Superior temporal gyrus (tissue), 1 donor: ENCODE data around the gene ENGASE.
A peak's percentile ranks its signal among the peaks of the same experiment; 100 is the strongest.

Experiments
- DNase-seq: peaks from one replicate; pipeline ENCODE4 v3.0.0-alpha.2; 2016; ENCODE audit errors: extremely low spot score

ENGASE gene

DNA sequence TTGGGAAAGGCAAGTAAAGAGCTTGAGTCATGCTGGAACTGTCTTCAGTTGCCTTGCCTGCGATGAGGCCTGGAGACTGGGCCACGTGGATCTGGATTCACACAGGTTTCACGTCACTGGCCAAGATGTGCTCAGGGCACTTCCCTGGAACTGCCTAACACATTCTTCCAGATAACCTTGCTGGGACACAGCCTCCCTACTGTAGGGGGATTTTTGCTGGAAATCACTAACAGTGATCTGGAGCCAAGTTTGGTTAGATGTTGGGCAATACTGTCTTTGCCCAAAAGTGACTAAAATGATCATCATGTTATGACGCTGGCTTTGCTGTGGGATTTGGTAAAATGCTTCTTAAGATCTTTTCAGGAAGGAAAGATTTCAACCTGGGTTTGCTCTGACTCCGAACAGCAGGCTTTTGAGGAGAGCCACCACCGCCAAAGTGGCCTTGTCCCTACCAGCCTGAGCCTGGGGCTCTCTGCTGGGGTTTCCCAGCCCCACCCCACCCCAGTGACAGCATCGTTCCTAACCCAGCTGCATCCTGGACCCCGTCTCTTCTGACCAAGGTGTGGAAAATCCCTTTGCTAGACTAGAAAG lies 36.0 kb upstream of the ENGASE start:
- no peak for DNase-seq

DNA sequence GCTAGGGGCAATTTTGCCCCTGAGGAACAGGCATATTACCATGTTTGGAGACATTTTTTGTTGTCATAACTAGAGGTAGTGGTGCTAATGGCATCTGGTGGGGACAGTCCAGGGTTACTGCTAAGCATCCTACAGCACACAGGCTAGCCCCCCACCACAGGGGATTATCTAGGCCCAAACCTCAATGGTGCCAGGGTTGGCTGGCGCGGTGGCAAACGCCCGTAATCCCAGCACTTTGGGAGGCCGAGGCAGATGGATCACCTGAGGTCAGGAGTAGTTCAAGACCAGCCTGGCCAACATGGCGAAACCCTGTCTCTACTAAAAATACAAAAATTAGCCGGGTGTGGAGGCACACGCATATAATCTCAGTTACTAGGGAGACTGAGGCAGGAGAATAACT lies 35.5 kb upstream of the ENGASE start:
- DNase-seq: no peak

DNA sequence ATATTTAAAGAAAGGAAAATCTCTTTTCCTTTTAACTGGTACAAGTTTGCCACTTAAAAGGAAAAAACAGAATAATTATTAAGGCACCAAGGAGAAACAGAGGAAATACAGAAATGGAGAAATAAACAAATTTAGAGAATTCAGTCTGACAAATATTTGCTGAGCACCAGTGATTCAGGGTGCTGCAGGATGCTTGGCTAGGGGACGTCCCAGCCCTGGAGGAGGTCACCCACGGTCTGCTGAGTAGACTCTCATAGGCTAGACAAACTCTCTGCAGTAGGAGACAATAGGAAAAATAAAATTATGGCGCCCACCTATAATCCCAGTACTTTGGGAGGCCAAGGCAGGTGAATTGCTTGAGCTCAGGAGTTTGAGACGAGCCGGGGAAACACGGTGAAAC lies 34.7 kb upstream of the ENGASE start:
- no peak for DNase-seq

DNA sequence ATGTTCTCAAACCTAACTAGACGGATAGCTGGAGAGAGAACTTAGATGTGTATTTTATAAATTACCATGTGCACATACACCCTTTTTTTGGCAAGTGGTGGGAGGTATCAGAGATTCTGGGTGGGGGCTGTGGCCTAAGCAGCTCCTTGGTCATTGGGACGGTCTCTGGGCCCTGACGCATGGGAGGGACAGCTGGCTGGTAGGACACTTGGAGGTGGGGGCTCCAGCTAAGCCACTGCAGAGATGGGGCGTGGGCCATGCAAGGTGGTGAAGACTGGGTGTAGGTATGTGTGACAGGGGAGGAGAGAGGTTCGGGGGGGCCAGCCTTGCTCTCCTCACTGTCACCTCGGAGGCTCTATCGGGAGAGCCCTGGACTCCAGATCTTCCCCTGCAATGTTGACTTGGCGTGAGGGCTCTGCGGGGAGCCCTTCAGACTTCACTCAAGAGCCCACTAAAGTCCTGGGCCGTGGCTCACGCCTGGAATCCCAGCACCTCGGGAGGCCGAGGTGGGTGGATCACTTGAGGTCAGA lies 33.5 kb upstream of the ENGASE start:
- no peak for DNase-seq

DNA sequence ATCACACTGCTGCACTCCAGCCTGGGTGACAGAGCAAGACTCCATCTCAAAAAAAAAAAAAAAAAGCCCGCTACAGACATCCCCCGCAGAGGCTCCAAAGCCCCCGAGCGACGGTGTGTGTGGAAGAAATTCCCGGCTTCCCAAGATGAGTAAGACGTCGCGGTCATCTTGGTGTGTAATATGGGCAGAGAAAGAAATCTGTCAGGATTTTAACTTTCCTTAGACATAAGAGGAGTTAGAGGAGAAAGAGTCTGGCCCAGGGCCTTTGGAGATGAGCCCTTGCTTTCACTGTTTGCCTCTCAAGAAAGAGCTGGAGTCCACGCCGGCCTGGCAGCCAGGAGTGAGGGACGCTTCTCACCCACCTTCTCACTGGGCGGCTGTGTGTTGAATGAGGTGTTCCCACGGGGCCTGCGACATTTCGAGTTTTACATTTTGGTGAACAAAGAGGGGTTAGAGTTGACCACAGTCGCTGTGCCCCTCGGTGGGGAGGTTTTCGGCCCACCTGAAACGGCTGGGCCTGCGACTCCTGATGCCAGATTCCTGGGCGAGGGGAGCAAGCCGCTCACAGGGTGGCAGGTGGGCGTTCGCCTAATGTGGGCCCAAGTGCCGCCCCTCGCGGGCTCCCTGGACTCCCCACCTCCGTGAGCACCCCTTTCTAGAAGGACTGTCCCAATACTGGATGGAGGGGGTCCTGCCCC lies 32.8 kb upstream of the ENGASE start:
- DNase-seq: no peak

DNA sequence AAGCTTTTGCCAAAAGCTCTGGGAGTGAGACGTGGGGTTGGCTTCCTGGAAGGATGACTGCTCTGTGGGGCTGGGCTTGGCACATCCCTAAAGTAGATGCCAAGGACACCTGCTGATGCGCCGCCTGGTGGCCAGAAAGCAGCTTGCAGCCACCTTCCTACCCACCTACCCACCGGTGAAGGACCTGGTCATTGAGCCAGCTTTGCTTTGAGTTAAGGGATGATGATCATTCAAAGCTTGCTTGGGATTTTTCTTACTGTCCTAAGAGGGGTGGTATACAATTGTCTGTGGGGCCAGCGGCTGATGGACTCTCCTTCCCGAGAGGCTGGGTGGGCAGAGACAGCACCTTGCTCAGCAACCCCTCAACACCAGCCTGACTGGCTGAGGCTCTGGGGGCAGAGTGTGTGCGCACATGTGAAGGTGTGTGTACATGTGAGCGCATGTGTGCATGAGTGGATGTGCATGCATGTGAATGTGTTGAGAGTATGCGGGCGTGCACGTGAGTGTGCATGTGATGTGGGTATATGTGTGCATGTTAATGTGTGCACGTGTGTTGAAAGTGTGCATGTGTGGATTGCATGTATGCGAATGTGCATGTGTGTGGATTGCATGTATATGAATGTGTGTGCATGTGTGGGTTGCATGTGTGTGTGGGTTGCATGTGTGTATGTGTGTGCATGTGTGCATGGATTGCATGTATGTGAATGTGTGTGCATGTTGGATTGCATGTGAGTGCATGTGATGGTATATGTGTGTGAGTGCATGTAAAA lies 32.0 kb upstream of the ENGASE start:
- DNase-seq: peak; percentile 30

DNA sequence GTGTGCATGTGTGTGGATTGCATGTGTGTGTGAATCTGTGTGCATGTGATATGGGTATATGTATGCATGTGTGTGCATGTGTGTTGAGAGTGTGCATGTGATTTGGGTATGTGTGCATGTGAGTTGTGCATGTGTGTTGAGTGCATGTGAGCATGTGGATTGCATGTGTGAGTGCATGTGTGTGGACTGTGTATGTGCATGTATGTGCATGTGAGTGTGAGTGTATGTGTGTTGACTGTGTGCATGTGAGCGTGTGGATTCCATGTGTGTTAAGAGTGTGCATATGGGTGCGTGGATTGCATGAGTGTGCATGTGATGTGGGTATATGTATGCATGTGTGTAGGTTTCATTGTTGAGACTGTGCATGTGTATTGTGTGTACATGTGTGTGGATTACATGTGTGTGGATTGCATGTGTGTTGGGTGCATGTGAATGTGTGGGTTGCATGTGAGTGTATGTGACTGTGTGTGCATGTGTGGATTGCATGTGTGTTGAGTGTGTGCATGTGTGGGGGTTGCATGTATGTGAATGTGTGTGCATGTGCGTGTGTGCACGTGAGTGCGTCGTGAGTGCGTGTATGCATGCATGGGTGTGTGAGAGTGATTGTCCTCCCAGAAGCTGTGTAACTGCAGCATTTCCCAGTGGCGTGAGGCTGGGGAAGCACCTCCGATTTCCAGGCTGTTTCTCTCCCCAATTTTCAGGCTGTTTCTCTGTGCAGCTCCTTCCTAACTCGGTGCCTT lies 31.3 kb upstream of the ENGASE start:
- DNase-seq: no peak

DNA sequence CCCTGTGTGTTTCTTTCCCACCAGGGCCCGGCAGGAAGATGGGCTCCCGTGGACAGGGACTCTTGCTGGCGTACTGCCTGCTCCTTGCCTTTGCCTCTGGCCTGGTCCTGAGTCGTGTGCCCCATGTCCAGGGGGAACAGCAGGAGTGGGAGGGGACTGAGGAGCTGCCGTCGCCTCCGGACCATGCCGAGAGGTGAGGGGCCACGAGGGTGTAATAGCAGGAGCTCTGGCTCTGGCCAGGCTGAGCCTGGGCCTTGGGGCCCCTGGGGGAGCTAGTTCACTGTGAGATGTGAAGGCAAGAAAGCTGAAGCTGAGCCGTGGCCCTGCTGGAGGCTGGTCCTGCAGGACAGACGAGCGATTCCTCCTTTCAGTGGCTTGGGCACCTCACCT lies 30.7 kb upstream of the ENGASE start:
- DNase-seq: no peak

DNA sequence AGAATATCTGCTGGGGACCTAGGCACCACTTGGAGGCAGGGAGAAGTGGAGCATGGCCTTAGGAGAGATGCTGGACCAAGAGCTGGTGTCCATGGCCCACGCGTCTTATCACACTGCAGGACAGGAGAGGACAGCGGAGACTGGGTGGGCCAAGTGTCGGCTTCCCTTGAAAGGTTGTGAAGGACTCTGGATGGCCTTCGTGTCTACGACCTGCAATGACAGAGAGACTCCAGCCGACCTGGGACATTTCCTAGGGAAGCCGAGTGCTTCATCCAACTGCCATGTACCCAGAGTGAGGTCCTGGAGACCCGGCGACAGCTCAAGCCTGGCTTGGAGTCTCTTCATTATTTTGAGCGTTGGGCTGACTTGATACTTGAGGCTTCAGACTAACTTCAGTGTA lies 30.2 kb upstream of the ENGASE start:
- no peak for DNase-seq

DNA sequence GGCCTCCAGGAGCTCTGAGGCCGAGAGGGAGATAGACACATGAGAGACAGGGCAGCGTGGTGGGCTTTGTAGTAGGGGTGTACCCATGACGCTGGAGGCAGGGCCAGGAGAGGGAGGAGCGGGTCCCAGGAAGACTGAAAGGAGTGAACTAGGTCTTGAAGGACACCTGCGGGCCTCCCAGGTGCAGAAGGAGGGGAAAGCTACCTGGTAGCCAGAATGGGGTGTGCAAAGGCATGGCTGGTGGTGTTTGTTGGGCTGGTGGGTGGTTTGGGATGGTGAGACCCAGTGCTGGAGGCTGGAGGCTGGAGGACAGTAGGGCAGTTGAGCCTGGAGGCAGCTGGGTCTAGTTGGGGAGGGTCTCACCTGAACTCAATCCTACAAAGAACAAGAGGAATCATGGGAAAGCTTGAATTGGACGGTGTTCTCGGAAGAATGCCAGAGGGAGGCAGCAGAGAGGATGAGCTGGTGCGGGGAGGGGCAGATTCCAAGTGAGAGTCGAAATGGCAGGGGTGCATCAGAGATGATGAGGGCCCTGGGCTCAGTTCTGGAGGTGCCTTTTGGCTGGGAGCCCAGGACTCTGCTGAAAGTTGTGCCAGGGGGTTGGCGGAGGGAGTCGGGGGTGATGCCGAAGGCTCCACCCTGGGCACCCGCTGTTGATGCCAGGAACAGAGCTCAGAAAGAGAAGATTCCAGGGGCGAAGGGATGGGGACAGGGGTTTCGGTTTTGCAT lies 29.5 kb upstream of the ENGASE start:
- no peak for DNase-seq

DNA sequence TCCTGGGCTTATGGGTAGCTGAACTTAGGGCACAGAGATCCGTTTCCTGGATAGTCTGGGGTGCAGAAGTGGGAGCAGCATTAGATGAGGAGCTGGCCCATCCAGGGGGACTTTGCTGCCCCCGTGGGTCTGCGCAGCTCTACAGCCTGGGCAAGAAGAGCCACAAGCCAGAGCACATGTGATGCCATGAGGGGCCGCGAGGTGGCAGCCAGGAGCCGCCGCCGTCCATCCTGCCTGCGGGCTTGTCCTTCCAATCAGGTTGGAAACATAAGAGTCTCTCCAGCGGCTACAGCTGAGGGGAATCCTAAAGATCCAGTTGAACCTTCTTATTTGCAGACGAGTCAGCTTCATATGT lies 28.8 kb upstream of the ENGASE start:
- peak; percentile 80 for DNase-seq

DNA sequence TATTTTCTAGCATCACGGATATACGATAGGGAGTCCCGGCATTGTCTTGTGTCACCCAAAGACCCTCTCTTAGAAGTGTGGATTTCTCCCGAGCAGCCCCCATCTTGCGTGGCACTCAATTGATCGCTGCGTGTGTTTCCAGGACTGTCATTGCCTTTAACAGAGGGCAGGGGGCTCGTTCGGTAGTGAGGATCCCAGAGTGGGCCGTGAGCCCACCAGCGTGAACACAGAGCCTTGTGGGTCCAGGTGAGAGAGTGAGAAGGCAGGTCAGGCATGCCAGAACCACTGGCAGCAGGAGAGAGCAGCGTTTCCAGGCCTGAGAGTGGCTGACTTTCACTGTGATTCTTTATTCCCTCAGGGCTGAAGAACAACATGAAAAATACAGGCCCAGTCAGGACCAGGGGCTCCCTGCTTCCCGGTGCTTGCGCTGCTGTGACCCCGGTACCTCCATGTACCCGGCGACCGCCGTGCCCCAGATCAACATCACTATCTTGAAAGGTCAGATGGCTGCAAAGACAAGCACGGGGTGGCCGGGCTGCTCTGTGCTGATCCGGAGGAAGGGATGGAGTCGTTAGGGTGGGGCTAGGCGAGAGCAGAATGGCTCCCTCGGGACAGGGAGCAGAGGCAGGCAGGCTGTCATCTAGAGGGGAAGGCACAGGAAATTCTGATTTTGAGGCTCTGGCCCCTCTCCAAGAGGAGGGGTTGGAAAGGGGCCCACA lies 28.3 kb upstream of the ENGASE start:
- DNase-seq: no peak

DNA sequence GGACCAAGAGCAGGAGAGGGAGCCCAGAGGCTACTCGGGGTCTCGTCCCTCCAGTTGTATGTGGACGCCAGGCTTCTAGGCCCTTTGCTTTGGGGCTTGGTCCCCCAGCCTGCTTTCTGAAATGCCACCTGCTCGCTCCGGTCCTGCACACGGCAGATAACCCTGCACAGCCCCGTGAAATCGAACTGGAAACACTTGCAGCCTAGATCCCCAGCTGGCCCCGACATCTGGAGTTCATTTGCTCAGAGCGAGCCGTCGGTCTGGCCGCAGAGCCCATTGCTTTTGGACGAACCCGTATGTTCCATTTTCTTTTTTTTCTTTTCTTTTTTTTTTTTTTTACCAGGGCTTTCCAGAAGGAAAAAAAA lies 27.7 kb upstream of the ENGASE start:
- DNase-seq: no peak

DNA sequence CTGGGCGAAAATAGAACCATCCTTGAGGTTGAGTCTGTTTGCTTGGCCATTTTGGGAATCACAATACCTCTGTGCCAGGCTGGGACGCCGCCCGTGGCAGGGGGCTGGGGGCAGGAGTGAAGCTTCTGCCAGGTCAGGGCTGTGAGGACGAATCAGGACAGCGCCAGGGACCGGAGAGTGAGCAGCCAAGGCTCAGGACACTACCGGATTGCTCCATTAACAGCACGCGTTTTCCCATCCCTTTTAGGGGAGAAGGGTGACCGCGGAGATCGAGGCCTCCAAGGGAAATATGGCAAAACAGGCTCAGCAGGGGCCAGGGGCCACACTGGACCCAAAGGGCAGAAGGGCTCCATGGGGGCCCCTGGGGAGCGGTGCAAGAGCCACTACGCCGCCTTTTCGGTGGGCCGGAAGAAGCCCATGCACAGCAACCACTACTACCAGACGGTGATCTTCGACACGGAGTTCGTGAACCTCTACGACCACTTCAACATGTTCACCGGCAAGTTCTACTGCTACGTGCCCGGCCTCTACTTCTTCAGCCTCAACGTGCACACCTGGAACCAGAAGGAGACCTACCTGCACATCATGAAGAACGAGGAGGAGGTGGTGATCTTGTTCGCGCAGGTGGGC lies 27.2 kb upstream of the ENGASE start:
- DNase-seq: no peak

DNA sequence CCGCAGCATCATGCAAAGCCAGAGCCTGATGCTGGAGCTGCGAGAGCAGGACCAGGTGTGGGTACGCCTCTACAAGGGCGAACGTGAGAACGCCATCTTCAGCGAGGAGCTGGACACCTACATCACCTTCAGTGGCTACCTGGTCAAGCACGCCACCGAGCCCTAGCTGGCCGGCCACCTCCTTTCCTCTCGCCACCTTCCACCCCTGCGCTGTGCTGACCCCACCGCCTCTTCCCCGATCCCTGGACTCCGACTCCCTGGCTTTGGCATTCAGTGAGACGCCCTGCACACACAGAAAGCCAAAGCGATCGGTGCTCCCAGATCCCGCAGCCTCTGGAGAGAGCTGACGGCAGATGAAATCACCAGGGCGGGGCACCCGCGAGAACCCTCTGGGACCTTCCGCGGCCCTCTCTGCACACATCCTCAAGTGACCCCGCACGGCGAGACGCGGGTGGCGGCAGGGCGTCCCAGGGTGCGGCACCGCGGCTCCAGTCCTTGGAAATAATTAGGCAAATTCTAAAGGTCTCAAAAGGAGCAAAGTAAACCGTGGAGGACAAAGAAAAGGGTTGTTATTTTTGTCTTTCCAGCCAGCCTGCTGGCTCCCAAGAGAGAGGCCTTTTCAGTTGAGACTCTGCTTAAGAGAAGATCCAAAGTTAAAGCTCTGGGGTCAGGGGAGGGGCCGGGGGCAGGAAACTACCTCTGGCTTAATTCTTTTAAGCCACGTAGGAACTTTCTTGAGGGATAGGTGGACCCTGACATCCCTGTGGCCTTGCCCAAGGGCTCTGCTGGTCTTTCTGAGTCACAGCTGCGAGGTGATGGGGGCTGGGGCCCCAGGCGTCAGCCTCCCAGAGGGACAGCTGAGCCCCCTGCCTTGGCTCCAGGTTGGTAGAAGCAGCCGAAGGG lies 26.4 kb upstream of the ENGASE start:
- DNase-seq: no peak

DNA sequence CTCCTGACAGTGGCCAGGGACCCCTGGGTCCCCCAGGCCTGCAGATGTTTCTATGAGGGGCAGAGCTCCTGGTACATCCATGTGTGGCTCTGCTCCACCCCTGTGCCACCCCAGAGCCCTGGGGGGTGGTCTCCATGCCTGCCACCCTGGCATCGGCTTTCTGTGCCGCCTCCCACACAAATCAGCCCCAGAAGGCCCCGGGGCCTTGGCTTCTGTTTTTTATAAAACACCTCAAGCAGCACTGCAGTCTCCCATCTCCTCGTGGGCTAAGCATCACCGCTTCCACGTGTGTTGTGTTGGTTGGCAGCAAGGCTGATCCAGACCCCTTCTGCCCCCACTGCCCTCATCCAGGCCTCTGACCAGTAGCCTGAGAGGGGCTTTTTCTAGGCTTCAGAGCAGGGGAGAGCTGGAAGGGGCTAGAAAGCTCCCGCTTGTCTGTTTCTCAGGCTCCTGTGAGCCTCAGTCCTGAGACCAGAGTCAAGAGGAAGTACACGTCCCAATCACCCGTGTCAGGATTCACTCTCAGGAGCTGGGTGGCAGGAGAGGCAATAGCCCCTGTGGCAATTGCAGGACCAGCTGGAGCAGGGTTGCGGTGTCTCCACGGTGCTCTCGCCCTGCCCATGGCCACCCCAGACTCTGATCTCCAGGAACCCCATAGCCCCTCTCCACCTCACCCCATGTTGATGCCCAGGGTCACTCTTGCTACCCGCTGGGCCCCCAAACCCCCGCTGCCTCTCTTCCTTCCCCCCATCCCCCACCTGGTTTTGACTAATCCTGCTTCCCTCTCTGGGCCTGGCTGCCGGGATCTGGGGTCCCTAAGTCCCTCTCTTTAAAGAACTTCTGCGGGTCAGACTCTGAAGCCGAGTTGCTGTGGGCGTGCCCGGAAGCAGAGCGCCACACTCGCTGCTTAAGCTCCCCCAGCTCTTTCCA lies 25.5 kb upstream of the ENGASE start:
- DNase-seq: no peak

DNA sequence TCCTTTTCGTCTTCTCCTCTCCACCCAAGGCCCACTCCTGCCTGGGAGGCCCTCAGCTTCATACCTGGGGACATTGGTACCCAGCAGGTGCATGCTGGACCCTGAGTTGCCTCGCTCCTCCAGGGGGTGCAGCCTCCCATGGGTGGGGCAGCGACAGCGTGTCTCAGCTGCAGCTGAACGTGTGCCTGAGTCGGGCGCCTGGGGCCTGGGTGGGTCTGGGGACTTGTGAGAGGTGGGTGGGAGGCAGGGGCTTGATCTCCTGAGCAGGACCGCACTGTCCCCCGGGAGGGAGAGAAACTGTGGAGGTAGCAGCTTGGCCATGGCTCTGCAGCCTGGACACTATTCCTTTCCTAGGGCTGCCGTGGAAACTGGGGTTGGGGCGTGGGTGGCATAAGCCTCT lies 24.8 kb upstream of the ENGASE start:
- no peak for DNase-seq

DNA sequence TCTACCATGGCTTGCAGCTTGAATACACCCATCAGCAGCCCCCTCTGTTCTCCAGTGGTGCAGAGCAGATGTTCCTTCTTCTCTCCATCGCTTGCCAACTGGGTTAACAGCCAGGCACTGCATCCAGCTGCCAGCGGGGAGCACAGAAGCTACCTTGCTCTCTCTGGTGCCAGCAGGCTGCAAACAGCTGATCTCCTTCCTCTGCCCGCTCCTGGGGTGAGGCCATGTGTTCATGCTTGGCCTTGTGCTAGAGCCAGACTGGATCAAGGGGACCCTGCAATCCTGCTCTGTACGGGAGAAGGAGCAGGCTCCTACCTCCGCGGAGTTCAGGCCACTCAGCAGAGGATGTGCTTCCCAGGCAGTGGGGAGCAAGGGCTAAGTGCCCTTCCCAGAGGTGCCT lies 24.1 kb upstream of the ENGASE start:
- no peak for DNase-seq
